ENCODE data around the gene APLNR. TPM values are rescaled to one million over a fixed set of nuclear protein-coding genes. Genes with fewer than 3 reads are reported as not detected.

The APLNR gene
- polyA plus RNA-seq, 3 donors: 0.34 to 5.9 (median 0.78) TPM

DNA sequence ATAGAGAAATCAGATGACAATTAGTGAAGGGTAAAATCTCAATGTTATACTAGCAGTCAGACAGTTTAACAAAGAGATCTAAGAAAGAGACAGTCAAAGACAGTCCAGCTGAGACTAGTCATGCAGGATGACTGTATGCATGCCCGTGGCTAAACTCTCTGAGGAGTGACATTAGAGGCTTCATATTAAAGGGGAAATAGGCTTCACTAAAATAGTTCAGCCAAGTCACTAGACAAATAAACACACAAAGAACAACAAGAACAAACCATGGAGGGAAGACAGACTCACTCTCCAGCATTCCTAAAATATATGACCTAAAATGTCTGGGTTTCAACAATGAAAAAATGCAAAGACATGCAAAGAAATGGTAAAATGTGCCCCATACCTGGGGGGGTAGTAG, 18.6 kb upstream of the APLNR start:
- no peak overlapping the region for H3K27ac ChIP-seq (ENCODE audit: low read depth, low read length)
- 22 to 51% (median 34%) methylated on average over 1 of the region's 1 CpG for WGBS, 3 donors

DNA sequence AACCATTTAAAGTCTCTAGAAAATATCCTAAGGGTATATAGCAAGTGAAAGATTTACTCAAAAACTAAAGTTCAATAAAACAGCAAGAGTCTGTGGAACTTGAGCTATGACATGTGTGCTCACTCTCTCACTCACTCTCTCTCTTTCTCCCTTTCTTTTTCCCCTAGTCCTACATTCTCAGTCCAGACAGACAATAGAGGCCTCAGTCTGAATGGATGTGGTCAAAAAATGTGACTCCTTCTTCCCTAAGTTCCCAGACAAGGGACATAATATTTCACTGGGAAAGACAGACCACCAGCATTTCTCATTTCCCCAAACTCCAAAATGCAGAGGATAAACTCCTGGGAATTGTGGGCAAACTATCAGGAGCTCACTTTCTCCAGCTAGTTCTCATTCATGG, 17.6 kb upstream of the APLNR start:
- no peak overlapping the region for H3K27ac ChIP-seq (ENCODE audit: low read depth, low read length)

- 27 to 35% (median 32%) methylated on average over 4 to 5 of the region's 5 CpGs for WGBS, 3 donors
Measured at GRCh38 chr11:57251491-57252104, 14.5 kb upstream of the APLNR start.

GRCh38 chr11:57251037-57251436, 14.0 kb upstream of the APLNR start:
- no peak overlapping the region for H3K27ac ChIP-seq (ENCODE audit: low read depth, low read length)
- WGBS, 3 donors: 78 to 85% (median 83%) methylated on average over 2 of the region's 2 CpGs

More at GRCh38 chr11:57251491-57252104, 14.5 kb upstream of the APLNR start:
- H3K27ac ChIP-seq (ENCODE audit: low read depth, low read length): no peak overlapping the region

DNA sequence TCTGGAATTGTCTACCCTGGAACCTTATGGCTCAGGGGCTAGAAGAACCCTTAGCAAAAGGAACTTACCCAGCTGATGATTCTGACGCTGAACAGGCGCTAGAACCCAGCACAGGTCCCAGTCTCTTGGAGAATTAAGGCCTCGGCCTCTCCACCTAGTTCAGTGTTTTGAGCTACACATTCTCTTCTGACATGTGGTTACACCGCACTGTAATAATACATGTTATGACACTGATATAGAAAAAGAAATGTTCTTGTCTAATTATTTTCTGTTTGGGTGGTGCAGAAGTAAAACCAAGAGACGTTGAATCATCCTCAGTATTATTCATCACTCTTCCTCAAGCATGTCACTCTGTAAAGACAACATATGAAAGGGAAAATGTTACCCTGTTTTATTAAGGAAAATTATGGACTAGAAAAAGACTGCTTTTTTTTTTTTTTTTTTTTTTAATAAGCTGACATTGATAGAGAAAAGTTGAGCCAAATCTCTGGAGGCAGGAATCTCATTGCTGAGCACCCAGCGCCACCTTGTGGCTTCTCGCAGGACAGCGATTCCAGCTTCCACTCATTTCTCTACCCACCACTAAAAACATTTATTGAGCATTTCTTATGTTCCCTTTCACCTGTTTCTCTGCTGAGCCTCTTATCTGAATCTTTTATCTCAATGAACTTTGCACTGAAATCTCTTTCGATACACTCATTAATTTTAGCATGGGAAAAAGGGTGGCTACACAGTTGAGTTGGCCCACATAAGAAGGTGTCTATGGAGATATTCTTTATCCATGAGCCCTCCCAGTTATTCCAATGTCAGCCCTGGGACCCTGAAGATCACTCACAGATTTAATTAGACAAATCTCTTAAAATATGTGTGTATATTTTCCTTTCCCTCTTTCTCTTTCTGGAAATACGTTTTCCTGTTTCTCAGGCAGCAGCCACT, 12.6 kb upstream of the APLNR start:
- 31 to 38% (median 33%) methylated on average over 10 of the region's 10 CpGs for WGBS, 3 donors
- no peak overlapping the region for H3K27ac ChIP-seq (ENCODE audit: low read depth, low read length)

DNA sequence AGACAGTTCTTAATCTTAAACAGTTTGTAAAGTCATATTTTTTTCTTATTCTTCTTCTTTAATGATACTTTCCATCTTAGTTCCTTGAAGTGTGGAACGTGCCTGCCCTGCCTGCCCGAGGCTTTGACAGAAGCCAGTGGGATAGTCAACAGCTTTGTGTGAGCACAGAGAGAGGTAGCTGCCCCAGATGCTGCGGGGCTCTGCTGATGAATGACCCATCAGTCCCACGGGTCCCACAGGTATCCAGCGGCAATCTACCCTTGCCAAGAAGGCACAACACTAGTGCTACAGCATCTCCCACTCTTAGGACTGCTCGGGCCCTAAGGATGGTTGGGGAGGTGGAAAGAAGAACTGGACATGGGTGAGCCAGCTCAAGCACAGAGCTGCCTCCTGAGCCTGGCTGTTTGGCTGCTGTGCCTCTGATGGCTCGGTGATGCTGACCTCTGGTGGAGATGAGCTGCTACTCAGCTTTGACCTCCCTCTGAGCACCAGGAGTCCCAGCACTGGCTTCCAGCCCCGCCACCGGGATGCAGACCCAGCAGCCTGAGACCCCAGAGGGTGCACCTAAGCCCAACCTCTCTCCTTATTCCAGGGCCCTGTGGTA, 11.8 kb upstream of the APLNR start:
- no peak overlapping the region for H3K27ac ChIP-seq (ENCODE audit: low read depth, low read length)
- 26 to 30% (median 27%) methylated on average over 9 of the region's 9 CpGs for WGBS, 3 donors

GRCh38 chr11:57244911-57245310, 7.9 kb upstream of the APLNR start:
- WGBS, 3 donors: 34 to 69% (median 50%) methylated on average over 3 of the region's 3 CpGs
- no peak overlapping the region for H3K27ac ChIP-seq (ENCODE audit: low read depth, low read length)

DNA sequence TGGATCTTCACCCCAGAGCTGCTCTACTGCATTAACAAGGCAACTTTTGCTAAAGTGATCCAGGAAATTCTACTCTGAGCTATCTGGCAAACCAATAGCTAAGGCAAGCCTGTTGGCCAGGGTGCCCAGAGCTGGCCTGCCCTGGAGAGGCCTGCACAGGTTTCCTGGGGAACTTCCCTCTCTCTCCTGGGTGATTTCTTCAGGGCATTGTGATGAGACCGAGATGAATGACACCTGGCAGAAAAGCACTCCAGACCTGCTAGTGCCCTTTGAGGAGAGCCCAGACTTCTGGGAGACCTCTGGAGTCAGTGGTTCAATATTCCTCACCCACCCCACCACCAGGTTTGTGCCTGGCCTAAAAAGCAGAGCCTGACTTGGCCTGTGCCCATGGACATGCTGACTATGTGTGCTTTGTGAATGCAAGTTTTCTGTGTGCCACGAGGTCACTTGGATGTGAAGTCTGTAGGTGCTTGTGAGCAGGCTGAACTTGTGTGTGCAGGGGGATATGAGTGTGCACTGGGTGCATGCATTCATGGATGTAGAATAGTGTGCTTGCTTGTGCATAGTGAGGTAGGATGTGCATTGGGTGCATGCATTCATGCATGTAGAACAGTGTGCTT, 4.4 kb upstream of the APLNR start:
- no peak overlapping the region for H3K27ac ChIP-seq (ENCODE audit: low read depth, low read length)
- 50 to 73% (median 66%) methylated on average over 2 of the region's 2 CpGs for WGBS, 3 donors

GRCh38 chr11:57240757-57241156, 3.7 kb upstream of the APLNR start:
- 48 to 59% (median 57%) methylated on average over 5 of the region's 5 CpGs for WGBS, 3 donors
- H3K27ac ChIP-seq (ENCODE audit: low read depth, low read length): no peak overlapping the region

DNA sequence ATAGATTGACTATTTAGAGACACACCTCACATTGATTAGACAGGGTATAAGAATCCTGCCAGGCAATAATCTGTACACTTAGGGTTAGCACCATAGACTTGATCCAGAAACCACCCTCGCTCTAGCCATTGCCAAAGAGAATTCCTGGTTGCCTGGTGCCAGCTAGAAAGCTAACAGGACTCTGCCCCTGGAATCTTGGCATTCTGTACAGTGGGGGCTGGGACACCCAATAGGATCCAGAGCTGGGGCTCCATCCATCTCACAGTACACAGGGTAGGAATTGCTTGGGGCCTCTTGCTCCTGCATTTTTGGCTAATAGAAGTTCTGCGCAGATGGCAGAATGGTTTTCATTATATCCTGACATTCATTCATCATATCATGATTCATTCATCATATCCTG, 3.0 kb upstream of the APLNR start:
- 81 to 90% (median 90%) methylated on average over 2 of the region's 2 CpGs for WGBS, 3 donors
- H3K27ac ChIP-seq (ENCODE audit: low read depth, low read length): no peak overlapping the region

GRCh38 chr11:57239348-57239747, 2.3 kb upstream of the APLNR start:
- 75 to 81% (median 77%) methylated on average over 1 of the region's 1 CpG for WGBS, 3 donors
- no peak overlapping the region for H3K27ac ChIP-seq (ENCODE audit: low read depth, low read length)

- WGBS, 3 donors: 73 to 78% (median 74%) methylated on average over 39 of the region's 39 CpGs
- no peak overlapping the region for H3K27ac ChIP-seq (ENCODE audit: low read depth, low read length)
Measured at GRCh38 chr11:57235761-57236703, 1.0 kb downstream of the APLNR start.

DNA sequence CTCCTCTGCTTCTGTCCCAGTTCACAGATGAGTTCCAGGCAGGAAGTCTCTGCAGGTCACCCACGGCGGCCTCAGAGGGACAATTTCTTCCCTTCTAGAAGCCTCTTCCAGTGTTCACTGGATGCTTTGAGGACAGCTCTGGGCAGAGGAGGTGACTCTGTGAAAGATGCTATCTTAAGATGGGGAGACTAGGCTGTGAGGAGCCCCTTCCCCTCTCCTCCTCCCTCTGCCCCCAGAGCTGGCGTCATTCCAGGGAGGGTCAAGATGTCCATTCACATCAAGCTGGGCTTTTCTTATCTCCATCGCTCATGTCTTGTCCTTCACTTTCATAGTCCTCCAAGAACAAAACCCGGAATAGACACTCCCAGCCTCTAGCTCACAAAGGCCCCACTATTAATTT, 3.3 kb downstream of the APLNR start:
- WGBS, 3 donors: 45 to 66% (median 53%) methylated on average over 5 of the region's 5 CpGs

DNA sequence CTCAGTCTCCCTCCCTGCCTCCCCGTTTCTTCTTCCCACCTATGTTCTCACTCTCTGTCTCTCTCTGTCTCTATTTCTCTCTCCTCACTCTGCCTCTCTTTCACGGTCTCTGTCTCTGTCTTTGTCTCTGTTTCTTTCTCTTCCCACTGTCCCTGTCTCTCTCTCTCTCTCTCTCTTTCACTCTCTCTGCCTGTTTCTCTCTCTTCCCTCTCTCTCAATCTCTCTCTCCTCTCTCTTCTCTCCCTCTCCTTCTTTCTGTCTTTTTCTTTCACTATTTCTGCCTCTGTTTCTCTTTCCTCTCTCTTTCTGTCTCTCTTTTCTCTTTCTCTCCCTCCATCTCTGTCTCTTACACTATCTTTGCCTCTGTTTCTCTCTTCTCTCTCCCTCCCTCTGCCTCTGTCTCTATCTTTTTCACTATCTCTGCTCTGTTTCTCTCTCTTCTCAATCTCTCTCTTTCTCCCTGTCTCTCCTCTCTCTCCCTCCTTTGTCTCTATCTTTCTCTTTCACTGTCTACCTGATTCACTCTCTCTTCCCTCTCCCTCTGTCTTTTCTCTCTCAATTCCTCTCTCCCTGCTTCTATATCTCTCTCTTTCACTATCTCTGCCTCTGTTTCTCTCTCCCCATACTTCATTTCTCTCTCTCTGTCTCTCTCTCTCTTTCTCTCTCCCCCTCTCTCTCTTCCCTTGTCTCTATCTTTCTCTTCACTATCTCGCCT, 5.4 kb downstream of the APLNR start:
- no peak overlapping the region for H3K27ac ChIP-seq (ENCODE audit: low read depth, low read length)
- whole genome bisulfite sequencing, 3 donors: 34 to 45% (median 41%) methylated on average over 3 of the region's 3 CpGs

More for the DNA sequence above, 3.3 kb downstream of the APLNR start:
- H3K27ac ChIP-seq (ENCODE audit: low read depth, low read length): no peak overlapping the region

GRCh38 chr11:57230791-57231538, 6.1 kb downstream of the APLNR start:
- H3K27ac ChIP-seq (ENCODE audit: low read depth, low read length): no peak overlapping the region
- WGBS, 3 donors: 25 to 35% (median 28%) methylated on average over 18 of the region's 18 CpGs

DNA sequence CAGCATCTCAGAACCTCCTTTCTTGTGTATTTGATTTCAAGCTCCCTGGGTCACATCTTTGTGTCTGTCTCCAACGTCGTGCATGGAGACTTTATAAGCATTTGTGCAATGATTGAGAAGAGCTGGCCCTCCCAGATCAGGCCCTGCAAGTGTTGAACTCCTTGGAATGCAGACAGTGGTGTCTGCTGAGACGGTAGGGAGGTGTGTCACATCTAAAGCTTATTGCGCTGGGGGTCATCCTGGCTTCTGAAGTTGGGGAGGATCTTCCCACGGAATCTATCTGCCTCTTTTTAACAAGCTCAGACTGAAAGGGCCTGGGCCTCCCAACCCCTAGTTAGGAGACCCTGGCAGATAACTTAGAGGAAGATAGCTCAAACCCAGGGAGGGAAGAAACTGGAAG, 6.7 kb downstream of the APLNR start:
- no peak overlapping the region for H3K27ac ChIP-seq (ENCODE audit: low read depth, low read length)
- 41 to 54% (median 42%) methylated on average over 5 of the region's 5 CpGs for WGBS, 3 donors

DNA sequence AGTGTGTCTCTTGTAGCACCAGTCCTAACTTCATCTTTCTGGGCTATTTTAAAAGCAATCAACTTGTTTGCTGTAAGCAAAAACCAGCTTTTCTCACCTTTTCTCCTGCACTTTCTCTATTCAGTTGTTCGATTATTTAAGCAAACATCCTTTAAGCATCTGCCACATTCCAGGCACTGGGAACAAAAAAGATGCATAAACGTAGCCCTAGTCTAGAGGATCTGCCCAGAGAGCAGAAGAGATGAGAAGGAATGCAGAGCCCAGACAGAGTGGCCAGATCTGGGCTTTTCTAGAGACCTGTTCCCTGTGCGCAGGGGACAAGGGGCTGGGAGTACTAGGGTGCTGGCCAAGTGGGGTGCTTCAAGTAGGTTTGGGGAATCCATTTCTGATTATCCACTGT, 8.4 kb downstream of the APLNR start:
- no peak overlapping the region for H3K27ac ChIP-seq (ENCODE audit: low read depth, low read length)
- 55 to 79% (median 75%) methylated on average over 3 of the region's 3 CpGs for WGBS, 3 donors
